Fibroblast of the aortic adventitia (primary cell): ENCODE data around the gene KDM6B. TPM values are rescaled to one million over a fixed set of nuclear protein-coding genes. Genes with fewer than 3 reads are reported as not detected.
A peak's percentile ranks its signal among the peaks of the same experiment; 100 is the strongest.

Source experiments
- DNase-seq: peaks from one replicate; pipeline ENCODE4 v3.0.0-alpha.2; 2010; ENCODE audit warnings: low read depth
- H3K4me3 ChIP-seq: 2 replicates; pipeline ENCODE4 v1.5.1; 2011; ENCODE audit warnings: low read depth, mild to moderate bottlenecking, control low read depth, low read length, moderate library complexity
- total RNA-seq: library from RNA; depleted of rRNA; stranded (reverse); fragments of >200 nt; gene quantifications from 2 replicates; pipeline ENCODE4 v1.2.3, GENCODE V29; 2012; ENCODE audit warnings: low replicate concordance
- TF ChIP-seq, protein P1 (sequence below): IDR thresholded peaks from 2 replicates; pipeline ENCODE4 v1.5.1; 2011; ENCODE audit warnings: mild to moderate bottlenecking, low read length, control low read depth, inconsistent platforms; ENCODE audit not compliant: insufficient read depth

Gene KDM6B
- total RNA-seq, 1 donor, result 5.7 TPM

DNA sequence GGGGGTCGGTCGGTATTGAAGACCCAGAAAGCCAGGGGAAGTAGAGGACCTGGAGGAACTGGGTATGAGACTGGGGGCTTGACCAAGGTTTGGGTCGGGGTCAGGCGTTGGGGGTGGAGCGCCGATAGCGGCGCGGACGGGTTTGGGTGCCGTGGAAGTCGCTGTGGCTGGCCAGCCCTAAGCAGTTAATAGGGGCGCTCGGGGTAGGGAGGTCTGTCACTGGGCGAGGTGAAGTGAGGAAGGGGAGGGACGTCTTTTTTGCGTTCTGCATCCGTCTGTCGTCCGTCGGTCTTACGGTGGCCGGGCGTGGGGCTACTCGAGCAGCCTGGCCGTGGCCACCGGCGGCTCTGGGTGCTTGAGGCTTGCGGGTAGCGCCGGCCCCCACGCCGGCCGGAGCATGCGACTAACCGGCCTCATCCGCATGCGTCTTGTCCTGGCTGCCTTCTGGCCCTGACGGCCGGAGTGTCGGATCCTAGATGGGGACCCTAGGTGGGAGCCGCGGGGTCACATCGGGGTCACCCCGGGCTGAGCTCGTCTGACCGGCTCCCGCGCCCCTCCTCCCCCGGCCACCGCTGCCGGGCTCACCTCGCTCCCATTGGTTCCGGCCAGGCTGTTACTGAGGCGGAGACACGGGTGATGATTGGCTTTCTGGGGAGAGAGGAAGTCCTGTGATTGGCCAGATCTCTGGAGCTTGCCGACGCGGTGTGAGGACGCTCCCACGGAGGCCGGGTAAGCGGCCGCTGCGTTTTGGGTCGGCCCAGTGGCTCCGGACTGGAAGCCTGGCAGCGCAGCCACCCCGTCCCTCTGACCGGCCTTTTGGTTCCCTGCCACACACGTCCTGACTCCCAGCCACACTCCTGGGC is 10.5 kb downstream of the KDM6B start:
- TF ChIP-seq, protein P1, sequence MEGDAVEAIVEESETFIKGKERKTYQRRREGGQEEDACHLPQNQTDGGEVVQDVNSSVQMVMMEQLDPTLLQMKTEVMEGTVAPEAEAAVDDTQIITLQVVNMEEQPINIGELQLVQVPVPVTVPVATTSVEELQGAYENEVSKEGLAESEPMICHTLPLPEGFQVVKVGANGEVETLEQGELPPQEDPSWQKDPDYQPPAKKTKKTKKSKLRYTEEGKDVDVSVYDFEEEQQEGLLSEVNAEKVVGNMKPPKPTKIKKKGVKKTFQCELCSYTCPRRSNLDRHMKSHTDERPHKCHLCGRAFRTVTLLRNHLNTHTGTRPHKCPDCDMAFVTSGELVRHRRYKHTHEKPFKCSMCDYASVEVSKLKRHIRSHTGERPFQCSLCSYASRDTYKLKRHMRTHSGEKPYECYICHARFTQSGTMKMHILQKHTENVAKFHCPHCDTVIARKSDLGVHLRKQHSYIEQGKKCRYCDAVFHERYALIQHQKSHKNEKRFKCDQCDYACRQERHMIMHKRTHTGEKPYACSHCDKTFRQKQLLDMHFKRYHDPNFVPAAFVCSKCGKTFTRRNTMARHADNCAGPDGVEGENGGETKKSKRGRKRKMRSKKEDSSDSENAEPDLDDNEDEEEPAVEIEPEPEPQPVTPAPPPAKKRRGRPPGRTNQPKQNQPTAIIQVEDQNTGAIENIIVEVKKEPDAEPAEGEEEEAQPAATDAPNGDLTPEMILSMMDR, result no peak
- peak; percentile 95 for DNase-seq
- peak overlapping the region; percentile 85 for H3K4me3 ChIP-seq

DNA sequence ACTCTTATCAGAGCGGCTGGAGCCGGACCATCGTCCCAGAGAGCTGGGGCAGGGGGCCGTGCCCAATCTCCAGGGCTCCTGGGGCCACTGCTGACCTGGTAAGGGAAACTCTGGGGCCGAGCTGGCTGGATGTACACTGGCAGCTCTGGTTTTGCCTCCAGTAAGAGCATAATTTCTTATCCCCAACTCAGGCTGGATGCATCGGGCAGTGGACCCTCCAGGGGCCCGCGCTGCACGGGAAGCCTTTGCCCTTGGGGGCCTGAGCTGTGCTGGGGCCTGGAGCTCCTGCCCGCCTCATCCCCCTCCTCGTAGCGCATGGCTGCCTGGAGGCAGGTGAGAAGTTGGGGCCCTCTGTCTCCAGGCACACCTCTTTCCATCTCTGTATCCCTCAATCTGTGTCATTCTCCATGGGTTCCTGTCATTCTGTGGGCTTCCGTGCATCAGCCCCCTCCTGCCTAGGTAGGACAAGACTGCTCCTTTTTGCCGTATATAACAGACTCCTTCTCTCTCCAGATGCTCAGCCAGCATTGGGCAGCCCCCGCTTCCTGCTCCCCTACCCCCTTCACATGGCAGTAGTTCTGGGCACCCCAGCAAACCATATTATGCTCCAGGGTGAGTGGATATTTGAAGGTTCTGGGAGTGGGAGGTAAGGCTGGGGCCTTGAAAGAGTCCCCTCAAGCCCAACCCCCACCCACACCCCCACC is 11.5 kb downstream of the KDM6B start:
- no peak for DNase-seq
- TF ChIP-seq, protein P1, result no peak
- peak overlapping the region; percentile 56 for H3K4me3 ChIP-seq

DNA sequence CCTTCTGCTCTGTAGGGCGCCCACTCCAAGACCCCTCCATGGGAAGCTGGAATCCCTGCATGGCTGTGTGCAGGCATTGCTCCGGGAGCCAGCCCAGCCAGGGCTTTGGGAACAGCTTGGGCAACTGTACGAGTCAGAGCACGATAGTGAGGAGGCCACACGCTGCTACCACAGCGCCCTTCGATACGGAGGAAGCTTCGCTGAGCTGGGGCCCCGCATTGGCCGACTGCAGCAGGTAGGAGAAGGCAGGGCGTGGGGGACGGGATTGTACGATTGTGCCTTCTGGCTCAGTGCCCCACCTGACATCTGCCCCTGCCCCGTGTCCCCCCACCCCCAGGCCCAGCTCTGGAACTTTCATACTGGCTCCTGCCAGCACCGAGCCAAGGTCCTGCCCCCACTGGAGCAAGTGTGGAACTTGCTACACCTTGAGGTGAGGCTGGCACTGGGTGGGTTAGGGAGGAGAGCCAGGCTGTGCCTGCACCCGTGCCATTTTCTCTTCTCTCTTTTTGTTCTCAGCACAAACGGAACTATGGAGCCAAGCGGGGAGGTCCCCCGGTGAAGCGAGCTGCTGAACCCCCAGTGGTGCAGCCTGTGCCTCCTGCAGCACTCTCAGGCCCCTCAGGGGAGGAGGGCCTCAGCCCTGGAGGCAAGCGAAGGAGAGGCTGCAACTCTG is 12.2 kb downstream of the KDM6B start:
- TF ChIP-seq, protein P1, result no peak
- H3K4me3 ChIP-seq, result no peak overlapping the region
- DNase-seq, result no peak

DNA sequence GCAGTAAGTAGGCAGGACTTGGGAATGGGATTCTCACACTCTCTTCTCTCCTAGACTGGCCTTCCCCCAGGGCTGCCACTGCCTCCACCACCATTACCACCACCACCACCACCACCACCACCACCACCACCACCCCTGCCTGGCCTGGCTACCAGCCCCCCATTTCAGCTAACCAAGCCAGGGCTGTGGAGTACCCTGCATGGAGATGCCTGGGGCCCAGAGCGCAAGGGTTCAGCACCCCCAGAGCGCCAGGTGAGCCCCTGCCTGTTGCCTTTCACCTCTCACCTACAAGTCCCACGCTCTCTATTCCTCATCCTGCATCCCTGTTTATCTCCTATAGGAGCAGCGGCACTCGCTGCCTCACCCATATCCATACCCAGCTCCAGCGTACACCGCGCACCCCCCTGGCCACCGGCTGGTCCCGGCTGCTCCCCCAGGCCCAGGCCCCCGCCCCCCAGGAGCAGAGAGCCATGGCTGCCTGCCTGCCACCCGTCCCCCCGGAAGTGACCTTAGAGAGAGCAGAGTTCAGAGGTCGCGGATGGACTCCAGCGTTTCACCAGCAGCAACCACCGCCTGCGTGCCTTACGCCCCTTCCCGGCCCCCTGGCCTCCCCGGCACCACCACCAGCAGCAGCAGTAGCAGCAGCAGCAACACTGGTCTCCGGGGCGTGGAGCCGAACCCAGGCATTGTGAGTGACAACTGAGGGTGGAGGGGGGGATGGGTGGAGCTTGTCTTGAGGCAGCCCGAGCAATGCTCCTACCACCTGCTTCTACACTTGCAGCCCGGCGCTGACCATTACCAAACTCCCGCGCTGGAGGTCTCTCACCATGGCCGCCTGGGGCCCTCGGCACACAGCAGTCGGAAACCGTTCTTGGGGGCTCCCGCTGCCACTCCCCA is 13.0 kb downstream of the KDM6B start:
- TF ChIP-seq, protein P1, result no peak
- no peak overlapping the region for H3K4me3 ChIP-seq
- DNase-seq, result no peak

DNA sequence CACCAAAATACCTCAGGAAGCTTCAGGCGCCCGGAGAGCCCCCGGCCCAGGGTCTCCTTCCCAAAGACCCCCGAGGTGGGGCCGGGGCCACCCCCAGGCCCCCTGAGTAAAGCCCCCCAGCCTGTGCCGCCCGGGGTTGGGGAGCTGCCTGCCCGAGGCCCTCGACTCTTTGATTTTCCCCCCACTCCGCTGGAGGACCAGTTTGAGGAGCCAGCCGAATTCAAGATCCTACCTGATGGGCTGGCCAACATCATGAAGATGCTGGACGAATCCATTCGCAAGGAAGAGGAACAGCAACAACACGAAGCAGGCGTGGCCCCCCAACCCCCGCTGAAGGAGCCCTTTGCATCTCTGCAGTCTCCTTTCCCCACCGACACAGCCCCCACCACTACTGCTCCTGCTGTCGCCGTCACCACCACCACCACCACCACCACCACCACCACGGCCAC is 14.1 kb downstream of the KDM6B start:
- TF ChIP-seq, protein P1, result no peak
- H3K4me3 ChIP-seq, result no peak overlapping the region
- no peak for DNase-seq

DNA sequence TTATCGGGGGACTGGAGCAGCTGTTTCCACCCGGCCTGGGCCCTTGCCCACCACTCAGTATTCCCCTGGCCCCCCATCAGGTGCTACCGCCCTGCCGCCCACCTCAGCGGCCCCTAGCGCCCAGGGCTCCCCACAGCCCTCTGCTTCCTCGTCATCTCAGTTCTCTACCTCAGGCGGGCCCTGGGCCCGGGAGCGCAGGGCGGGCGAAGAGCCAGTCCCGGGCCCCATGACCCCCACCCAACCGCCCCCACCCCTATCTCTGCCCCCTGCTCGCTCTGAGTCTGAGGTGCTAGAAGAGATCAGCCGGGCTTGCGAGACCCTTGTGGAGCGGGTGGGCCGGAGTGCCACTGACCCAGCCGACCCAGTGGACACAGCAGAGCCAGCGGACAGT is 14.7 kb downstream of the KDM6B start:
- TF ChIP-seq, protein P1, result no peak
- no peak overlapping the region for H3K4me3 ChIP-seq
- DNase-seq, result no peak
